ENCODE data around the gene RBM3.

Gene RBM3

GRCh38 chrX:48626401-48627298 lies 52.4 kb downstream of the RBM3 start:
- H3K9me3 ChIP-seq (ENCODE audit: control insufficient read depth in 2 of 2, low read length in 2 of 2), result no peaks in the 10 kb centered on the region
- H3K27ac ChIP-seq (ENCODE audit: low read length), result no peak overlapping the region
- H3K9ac ChIP-seq (ENCODE audit: low read length in 2 of 2), result no peak overlapping the region
- H3K36me3 ChIP-seq (ENCODE audit: control insufficient read depth in 2 of 2, insufficient read depth in 2 of 2, low read length in 2 of 2), result no peaks in the 10 kb centered on the region
- H3K27me3 ChIP-seq (ENCODE audit: control insufficient read depth in 1 of 2, insufficient read depth in 2 of 2, low read length in 2 of 2), result peaks cover 0 to 2% of the 10 kb centered on the region in 2 donors
- peaks cover 4% of the 10 kb centered on the region for H3K4me1 ChIP-seq (ENCODE audit: control insufficient read depth, insufficient read depth, low read length)
- no peak overlapping the region for H3K4me3 ChIP-seq (ENCODE audit: low read length in 2 of 2)

Data from stomach smooth muscle (tissue), 2 donors.